HCT116 (cell line): ENCODE measurements around the gene AGAP2. TPM values are rescaled to one million over a fixed set of nuclear protein-coding genes. Genes with fewer than 3 reads are reported as not detected.

Experiments used
- ATAC-seq: fragments of 200-7000 bp; cut with Tn5 transposase; 2 replicates; pipeline ENCODE4 v1.9.1; 2020; ENCODE audit warnings: mild to moderate bottlenecking, moderate library complexity
- BruUV-seq: library from RNA; stranded (reverse); fragments of 400-500 nt; replicated peaks from 2 replicates; lab custom pipeline; 2021; lab: Mats Ljungman, UMichigan
- CTCF ChIA-PET: fragments of 300-600 bp; sonication (Branson Sonifier 250); formaldehyde crosslinking; loops from one replicate; lab custom pipeline; 2021; ENCODE audit warnings: antibody characterized with exemption; lab: Charles Lee
- POLR2A ChIA-PET: fragments of 300-600, 350-600 bp; sonication (Branson Sonifier 250); formaldehyde crosslinking; loops from one replicate; lab custom pipeline; 2021; ENCODE audit warnings: antibody characterized with exemption; lab: Charles Lee
- RAD21 ChIA-PET, 2 experiments: fragments of 300-600 bp; sonication (Branson Sonifier 250); formaldehyde crosslinking; loops; one replicate each; lab custom pipeline; 2023; ENCODE audit warnings: low total read pairs in 2 of 2; ENCODE audit not compliant: uncharacterized antibody in 2 of 2, unreplicated experiment in 2 of 2, low non-redundant PET in 1 of 2; lab: Charles Lee
- DNase-seq: peaks from one replicate; pipeline ENCODE4 v3.0.0-alpha.2; 2010; ENCODE audit warnings: low read depth, low spot score
- H2AFZ ChIP-seq: fragments of 200-600 bp; shearing (Covaris generic), sonication (generic); 2 replicates; pipeline ENCODE4 v1.6.1; 2017; ENCODE audit warnings: low read depth, mixed run types, mixed read lengths, antibody characterized with exemption, low read length; ENCODE audit not compliant: poor library complexity, severe bottlenecking
- H3K27ac ChIP-seq: 2 replicates; pipeline ENCODE4 v1.5.1; 2012; ENCODE audit warnings: low read depth, low read length
- H3K27me3 ChIP-seq: fragments of 200-600 bp; sonication (generic); 2 replicates; pipeline ENCODE4 v1.6.1; 2016; ENCODE audit warnings: mixed run types, low read length, mixed read lengths; ENCODE audit not compliant: insufficient read depth
- H3K36me3 ChIP-seq, 2 experiments: fragments of 200-500 bp in 1 of 2; fragments of 200-600 bp in 1 of 2; sonication (Bioruptor generic) in 1 of 2; sonication (generic) in 1 of 2; 2 replicates each; pipeline versions ENCODE4 v1.5.1 to v1.6.1; 2014 to 2016; ENCODE audit warnings: low read length in 2 of 2, inconsistent platforms in 1 of 2, mixed read lengths in 1 of 2, mixed run types in 1 of 2; ENCODE audit not compliant: insufficient read depth in 2 of 2, control insufficient read depth in 1 of 2
- H3K4me1 ChIP-seq, 2 experiments: fragments of 200-600 bp in 1 of 2; sonication (generic) in 1 of 2; 2 replicates each; pipeline versions ENCODE4 v1.5.1 to v1.6.1; 2012 to 2017; ENCODE audit warnings: low read length in 2 of 2, inconsistent platforms in 1 of 2, mild to moderate bottlenecking in 1 of 2, mixed read lengths in 1 of 2, mixed run types in 1 of 2, moderate library complexity in 1 of 2; ENCODE audit not compliant: insufficient read depth in 2 of 2, control insufficient read depth in 1 of 2
- H3K4me2 ChIP-seq: fragments of 200-600 bp; sonication (generic); 2 replicates; pipeline ENCODE4 v1.6.1; 2017; ENCODE audit warnings: mixed run types, low read length, mixed read lengths
- H3K4me3 ChIP-seq, 2 experiments: fragments of 200-600 bp in 1 of 2; sonication (generic) in 1 of 2; replicated peaks in 1 of 2; 2 replicates each; pipeline ENCODE4 v1.5.1; 2011 to 2016; ENCODE audit warnings: low read length in 2 of 2, control low read depth in 1 of 2, low read depth in 1 of 2, mild to moderate bottlenecking in 1 of 2, mixed read lengths in 1 of 2, mixed run types in 1 of 2
- H3K79me2 ChIP-seq: fragments of 200-600 bp; sonication (generic); 2 replicates; pipeline ENCODE4 v1.6.1; 2017; ENCODE audit warnings: mild to moderate bottlenecking, mixed run types, low read length, moderate library complexity, mixed read lengths; ENCODE audit not compliant: insufficient read depth
- H3K9ac ChIP-seq: fragments of 200-600 bp; sonication (generic); 2 replicates; pipeline ENCODE4 v1.6.1; 2016; ENCODE audit warnings: low read length, mixed read lengths
- H3K9me2 ChIP-seq: fragments of 200-600 bp; sonication (generic), shearing (Covaris generic); 2 replicates; pipeline ENCODE4 v1.6.1; 2017; ENCODE audit warnings: mixed run types, mild to moderate bottlenecking, moderate library complexity; ENCODE audit not compliant: insufficient read depth
- H3K9me3 ChIP-seq, 2 experiments: fragments of 200-500 bp in 1 of 2; fragments of 200-600 bp in 1 of 2; sonication (Bioruptor generic) in 1 of 2; sonication (generic) in 1 of 2; 2 replicates each; pipeline ENCODE4 v1.6.1; 2014 to 2017; ENCODE audit warnings: low read length in 2 of 2, mixed read lengths in 2 of 2, inconsistent platforms in 1 of 2, low read depth in 1 of 2, mild to moderate bottlenecking in 1 of 2, mixed run types in 1 of 2, moderate library complexity in 1 of 2; ENCODE audit not compliant: control insufficient read depth in 1 of 2, insufficient read depth in 1 of 2
- H4K20me1 ChIP-seq: fragments of 200-600 bp; sonication (generic), shearing (Covaris generic); 2 replicates; pipeline ENCODE4 v1.6.1; 2017; ENCODE audit warnings: mixed run types, mild to moderate bottlenecking, moderate library complexity; ENCODE audit not compliant: insufficient read depth
- CEBPB ChIP-seq: IDR thresholded peaks from 2 replicates; pipeline ENCODE4 v1.6.1; 2012; ENCODE audit warnings: low read depth
- EGR1 ChIP-seq: IDR thresholded peaks from 2 replicates; pipeline ENCODE4 v1.6.1; 2012; ENCODE audit warnings: low read depth
- ELF1 ChIP-seq: IDR thresholded peaks from 2 replicates; pipeline ENCODE4 v1.6.1; 2012; ENCODE audit warnings: low read depth, borderline replicate concordance
- EZH2 ChIP-seq: fragments of 200-600 bp; sonication (generic); IDR thresholded peaks from 2 replicates; pipeline ENCODE4 v1.6.1; 2017; ENCODE audit warnings: antibody characterized with exemption, mixed run types
- EZH2phosphoT487 ChIP-seq: fragments of 200-600 bp; IDR thresholded peaks from 2 replicates; pipeline ENCODE4 v1.6.1; 2018; ENCODE audit warnings: antibody characterized with exemption, borderline replicate concordance
- FOSL1 ChIP-seq: IDR thresholded peaks from 2 replicates; pipeline ENCODE4 v1.6.1; 2012; ENCODE audit warnings: low read depth
- JUND ChIP-seq: IDR thresholded peaks from 2 replicates; pipeline ENCODE4 v1.6.1; 2012
- POLR2A ChIP-seq: IDR thresholded peaks from 2 replicates; pipeline ENCODE4 v1.7.0; 2011; ENCODE audit warnings: borderline replicate concordance; ENCODE audit not compliant: insufficient read depth, insufficient read length; ENCODE audit errors: extremely low read depth
- POLR2AphosphoS5 ChIP-seq: IDR thresholded peaks from 2 replicates; pipeline ENCODE4 v1.6.1; 2011; ENCODE audit warnings: mild to moderate bottlenecking, low read depth, low read length, moderate library complexity
- RAD21 ChIP-seq: IDR thresholded peaks from 2 replicates; pipeline ENCODE4 v1.6.1; 2012; ENCODE audit warnings: low read depth, mild to moderate bottlenecking
- SIN3A ChIP-seq: IDR thresholded peaks from 2 replicates; pipeline ENCODE4 v1.6.1; 2012; ENCODE audit warnings: low read depth
- SP1 ChIP-seq: IDR thresholded peaks from 2 replicates; pipeline ENCODE4 v1.6.1; 2012; ENCODE audit warnings: low read depth
- SRF ChIP-seq: IDR thresholded peaks from 2 replicates; pipeline ENCODE4 v1.6.1; 2012; ENCODE audit warnings: low read depth
- TCF7L2 ChIP-seq: IDR thresholded peaks from 2 replicates; pipeline ENCODE4 v1.7.0; 2011; ENCODE audit warnings: borderline replicate concordance, inconsistent platforms; ENCODE audit not compliant: insufficient read depth, insufficient read length; ENCODE audit errors: extremely low read depth
- YY1 ChIP-seq: IDR thresholded peaks from 2 replicates; pipeline ENCODE4 v1.6.1; 2011; ENCODE audit warnings: low read length, low read depth, moderate library complexity, mild to moderate bottlenecking; ENCODE audit not compliant: insufficient replicate concordance; ENCODE audit errors: extremely low read depth
- ZFX ChIP-seq: fragments of 450-650 bp; IDR thresholded peaks from 2 replicates; pipeline ENCODE4 v1.6.1; 2017
- ZNF274 ChIP-seq: fragments of 200-500 bp; sonication (Bioruptor generic); IDR thresholded peaks from 2 replicates; pipeline ENCODE4 v1.6.1; 2014; ENCODE audit warnings: mild to moderate bottlenecking, low read depth, low read length, inconsistent platforms
- intact Hi-C: fragments of 100-400 bp; cut with micrococcal nuclease; formaldehyde crosslinking; loops from 2 replicates; pipeline ENCODE4 v1.10.0; 2022
- total RNA-seq: library from RNA; stranded (reverse); gene quantifications from one replicate; pipeline ENCODE4 v1.2.1, GENCODE V29; 2021; ENCODE audit not compliant: unreplicated experiment
- TF ChIP-seq, protein P1 (sequence below): IDR thresholded peaks from 2 replicates; pipeline ENCODE4 v1.6.1; 2012
- TF ChIP-seq, protein P2 (sequence below): IDR thresholded peaks from 2 replicates; pipeline ENCODE4 v1.6.1; 2012
- TF ChIP-seq, protein P3 (sequence below): IDR thresholded peaks from 2 replicates; pipeline ENCODE4 v1.6.1; 2012; ENCODE audit warnings: low read depth
- TF ChIP-seq, protein P4 (sequence below), 3 experiments: fragments of 200-600 bp in 1 of 3; sonication (generic) in 1 of 3; IDR thresholded peaks in 2 of 3; conservative IDR thresholded peaks in 1 of 3; 2 replicates each; pipeline ENCODE4 v1.5.1; 2012 to 2017; ENCODE audit warnings: low read depth in 2 of 3, low read length in 2 of 3, antibody characterized with exemption in 1 of 3, borderline replicate concordance in 1 of 3, control low read depth in 1 of 3, mild to moderate bottlenecking in 1 of 3, mixed read lengths in 1 of 3, mixed run types in 1 of 3, moderate library complexity in 1 of 3; ENCODE audit not compliant: insufficient read depth in 1 of 3

Gene AGAP2
- total RNA-seq, 1 experiment from 2014 or later, result 15.8 TPM

DNA sequence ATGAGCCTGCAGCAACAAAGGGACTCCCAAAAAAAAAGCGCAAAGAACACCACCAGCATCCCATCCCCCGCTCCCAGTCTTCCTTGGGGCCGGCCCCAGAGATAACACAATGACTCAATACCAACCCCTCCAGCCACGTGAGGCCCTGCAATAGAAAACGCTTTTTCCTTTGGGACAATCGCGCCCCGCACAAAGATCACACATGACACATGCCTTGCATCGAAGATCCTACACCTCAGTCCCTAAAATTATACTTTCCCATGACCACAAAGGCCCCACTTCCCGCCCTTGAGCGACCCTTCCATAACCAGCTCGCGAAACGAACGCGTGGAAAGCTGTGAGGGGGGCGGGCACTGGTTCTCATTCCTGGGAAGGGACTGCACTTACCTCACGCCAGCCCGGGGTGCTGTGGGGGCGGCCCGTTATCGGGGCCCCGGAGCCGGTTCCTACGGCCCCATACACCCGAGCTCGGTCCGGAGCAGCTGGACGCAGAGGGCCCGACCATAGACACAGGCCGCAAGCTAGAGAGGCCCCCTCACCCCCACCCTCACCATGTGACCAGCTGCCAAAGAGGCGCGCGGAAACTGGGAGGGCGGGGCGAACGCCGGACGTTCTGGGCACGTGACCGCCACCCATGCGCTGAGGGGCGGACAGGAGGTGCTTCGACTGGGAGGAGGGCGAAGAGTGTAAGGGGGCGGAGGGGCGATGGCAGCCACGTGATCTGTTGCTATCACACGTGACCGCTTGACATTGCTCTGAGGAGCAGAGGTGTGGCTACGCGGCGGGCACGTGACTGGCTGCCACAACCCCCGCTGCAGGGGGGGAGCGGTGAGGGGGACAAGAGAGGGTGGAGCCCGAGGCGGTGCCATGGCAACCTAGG, 13.5 kb upstream of the AGAP2 start, which contains the start of gene CDK4:
Gene CDK4 (minus strand): TSS at position 523 of the 880 bp plus-strand sequence. CDS start 593 bp downstream, outside the sequence.
- no peaks in the 10 kb centered on the region for H3K9me2 ChIP-seq
- no peaks in the 10 kb centered on the region for H3K9me3 ChIP-seq
- H2AFZ ChIP-seq, result no peak within 1 kb of the TSS
- ChIA-PET CTCF (no interaction called here), RAD21 (no interaction called here), POLR2A (interaction anchor here (0.8 kb wide), 1 partner anchor 14 kb away, joined by 5 read pairs; the partner anchor contains the start of gene CYP27B1)
- peaks cover 33% of the 10 kb centered on the region for H3K79me2 ChIP-seq
- TSS peak; percentile 81 for BruUV-seq
- ATAC-seq (peak; percentile 75), DNase-seq (peak; percentile 99)
- H4K20me1 ChIP-seq, result no peaks in the 10 kb centered on the region
- H3K27me3 ChIP-seq, result no peaks in the 10 kb centered on the region
- H3K4me2 ChIP-seq, result peak within 1 kb of the TSS; percentile 88
- peaks cover 20 to 45% of the 10 kb centered on the region in 2 experiments for H3K4me1 ChIP-seq
- peak within 1 kb of the TSS; percentile 69 for H3K27ac ChIP-seq
- H3K4me3 ChIP-seq, result peak within 1 kb of the TSS; percentile 82 to 98
- intact Hi-C loops, result no loop called here
- H3K36me3 ChIP-seq, result peaks cover 15 to 24% of the 10 kb centered on the region in 2 experiments; a peak in 3 of 4 replicates
- peak within 1 kb of the TSS; percentile 95 for H3K9ac ChIP-seq
- TF ChIP-seq POLR2A (peak; percentile 50), ZNF274 (no peak), RAD21 (no peak), SIN3A (no peak), EZH2 (no peak), SRF (no peak), ELF1 (no peak), SP1 (no peak), ZFX (peak; percentile 88), EZH2phosphoT487 (no peak), TCF7L2 (peak; percentile 21), JUND (no peak), EGR1 (no peak), CEBPB (no peak), FOSL1 (no peak), YY1 (peak; percentile 37), POLR2AphosphoS5 (peak; percentile 81)
- TF ChIP-seq, protein P1, sequence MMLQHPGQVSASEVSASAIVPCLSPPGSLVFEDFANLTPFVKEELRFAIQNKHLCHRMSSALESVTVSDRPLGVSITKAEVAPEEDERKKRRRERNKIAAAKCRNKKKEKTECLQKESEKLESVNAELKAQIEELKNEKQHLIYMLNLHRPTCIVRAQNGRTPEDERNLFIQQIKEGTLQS, result no peak
- TF ChIP-seq, protein P2, sequence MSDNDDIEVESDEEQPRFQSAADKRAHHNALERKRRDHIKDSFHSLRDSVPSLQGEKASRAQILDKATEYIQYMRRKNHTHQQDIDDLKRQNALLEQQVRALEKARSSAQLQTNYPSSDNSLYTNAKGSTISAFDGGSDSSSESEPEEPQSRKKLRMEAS, result no peak
- TF ChIP-seq, protein P3, sequence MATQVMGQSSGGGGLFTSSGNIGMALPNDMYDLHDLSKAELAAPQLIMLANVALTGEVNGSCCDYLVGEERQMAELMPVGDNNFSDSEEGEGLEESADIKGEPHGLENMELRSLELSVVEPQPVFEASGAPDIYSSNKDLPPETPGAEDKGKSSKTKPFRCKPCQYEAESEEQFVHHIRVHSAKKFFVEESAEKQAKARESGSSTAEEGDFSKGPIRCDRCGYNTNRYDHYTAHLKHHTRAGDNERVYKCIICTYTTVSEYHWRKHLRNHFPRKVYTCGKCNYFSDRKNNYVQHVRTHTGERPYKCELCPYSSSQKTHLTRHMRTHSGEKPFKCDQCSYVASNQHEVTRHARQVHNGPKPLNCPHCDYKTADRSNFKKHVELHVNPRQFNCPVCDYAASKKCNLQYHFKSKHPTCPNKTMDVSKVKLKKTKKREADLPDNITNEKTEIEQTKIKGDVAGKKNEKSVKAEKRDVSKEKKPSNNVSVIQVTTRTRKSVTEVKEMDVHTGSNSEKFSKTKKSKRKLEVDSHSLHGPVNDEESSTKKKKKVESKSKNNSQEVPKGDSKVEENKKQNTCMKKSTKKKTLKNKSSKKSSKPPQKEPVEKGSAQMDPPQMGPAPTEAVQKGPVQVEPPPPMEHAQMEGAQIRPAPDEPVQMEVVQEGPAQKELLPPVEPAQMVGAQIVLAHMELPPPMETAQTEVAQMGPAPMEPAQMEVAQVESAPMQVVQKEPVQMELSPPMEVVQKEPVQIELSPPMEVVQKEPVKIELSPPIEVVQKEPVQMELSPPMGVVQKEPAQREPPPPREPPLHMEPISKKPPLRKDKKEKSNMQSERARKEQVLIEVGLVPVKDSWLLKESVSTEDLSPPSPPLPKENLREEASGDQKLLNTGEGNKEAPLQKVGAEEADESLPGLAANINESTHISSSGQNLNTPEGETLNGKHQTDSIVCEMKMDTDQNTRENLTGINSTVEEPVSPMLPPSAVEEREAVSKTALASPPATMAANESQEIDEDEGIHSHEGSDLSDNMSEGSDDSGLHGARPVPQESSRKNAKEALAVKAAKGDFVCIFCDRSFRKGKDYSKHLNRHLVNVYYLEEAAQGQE, result no peak
- TF ChIP-seq, protein P4, sequence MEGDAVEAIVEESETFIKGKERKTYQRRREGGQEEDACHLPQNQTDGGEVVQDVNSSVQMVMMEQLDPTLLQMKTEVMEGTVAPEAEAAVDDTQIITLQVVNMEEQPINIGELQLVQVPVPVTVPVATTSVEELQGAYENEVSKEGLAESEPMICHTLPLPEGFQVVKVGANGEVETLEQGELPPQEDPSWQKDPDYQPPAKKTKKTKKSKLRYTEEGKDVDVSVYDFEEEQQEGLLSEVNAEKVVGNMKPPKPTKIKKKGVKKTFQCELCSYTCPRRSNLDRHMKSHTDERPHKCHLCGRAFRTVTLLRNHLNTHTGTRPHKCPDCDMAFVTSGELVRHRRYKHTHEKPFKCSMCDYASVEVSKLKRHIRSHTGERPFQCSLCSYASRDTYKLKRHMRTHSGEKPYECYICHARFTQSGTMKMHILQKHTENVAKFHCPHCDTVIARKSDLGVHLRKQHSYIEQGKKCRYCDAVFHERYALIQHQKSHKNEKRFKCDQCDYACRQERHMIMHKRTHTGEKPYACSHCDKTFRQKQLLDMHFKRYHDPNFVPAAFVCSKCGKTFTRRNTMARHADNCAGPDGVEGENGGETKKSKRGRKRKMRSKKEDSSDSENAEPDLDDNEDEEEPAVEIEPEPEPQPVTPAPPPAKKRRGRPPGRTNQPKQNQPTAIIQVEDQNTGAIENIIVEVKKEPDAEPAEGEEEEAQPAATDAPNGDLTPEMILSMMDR (IDR thresholded peaks at IDR 0.05 in 2 of 3, conservative IDR thresholded peaks at IDR 0.05 in 1 of 3; ENCODE audit: borderline replicate concordance in 1 of 3, insufficient read depth in 1 of 3, low read depth in 2 of 3, low read length in 2 of 3), result no peak
